Mammary microvascular endothelial cell (primary cell): ENCODE measurements around the gene OR51E2. TPM values are rescaled to one million over a fixed set of nuclear protein-coding genes. Genes with fewer than 3 reads are reported as not detected.

Source experiments
- total RNA-seq: library from RNA; depleted of rRNA; stranded (reverse); fragments of >200 nt; gene quantifications from 2 replicates; pipeline ENCODE4 v1.2.3, GENCODE V29; 2015

OR51E2 gene, protein sequence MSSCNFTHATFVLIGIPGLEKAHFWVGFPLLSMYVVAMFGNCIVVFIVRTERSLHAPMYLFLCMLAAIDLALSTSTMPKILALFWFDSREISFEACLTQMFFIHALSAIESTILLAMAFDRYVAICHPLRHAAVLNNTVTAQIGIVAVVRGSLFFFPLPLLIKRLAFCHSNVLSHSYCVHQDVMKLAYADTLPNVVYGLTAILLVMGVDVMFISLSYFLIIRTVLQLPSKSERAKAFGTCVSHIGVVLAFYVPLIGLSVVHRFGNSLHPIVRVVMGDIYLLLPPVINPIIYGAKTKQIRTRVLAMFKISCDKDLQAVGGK
- not detected in 2 replicates for total RNA-seq

DNA sequence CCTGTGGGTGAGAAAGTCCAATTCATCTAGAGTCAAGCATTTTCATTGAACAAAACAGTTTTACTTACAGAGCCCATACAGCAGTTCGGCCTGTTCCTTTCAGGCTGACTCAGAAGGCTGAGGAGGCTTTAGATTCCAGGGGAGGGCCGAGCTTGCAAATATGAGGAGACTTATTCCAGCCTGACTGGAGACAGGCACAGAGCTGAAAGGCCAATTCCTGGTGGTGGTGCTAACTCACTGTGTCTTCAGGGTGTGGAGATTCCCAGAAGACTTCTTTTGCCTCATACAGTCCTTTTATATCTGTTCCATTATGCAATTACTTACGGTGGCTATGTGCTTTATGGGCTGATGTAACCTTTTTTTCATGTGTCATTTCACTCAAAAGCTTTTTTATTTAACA is at the start of gene OR51E2:
OR51E2 (minus strand) TSS at position 269 of the 400 bp plus-strand sequence. CDS start 15,142 bp downstream, outside the sequence.

DNA sequence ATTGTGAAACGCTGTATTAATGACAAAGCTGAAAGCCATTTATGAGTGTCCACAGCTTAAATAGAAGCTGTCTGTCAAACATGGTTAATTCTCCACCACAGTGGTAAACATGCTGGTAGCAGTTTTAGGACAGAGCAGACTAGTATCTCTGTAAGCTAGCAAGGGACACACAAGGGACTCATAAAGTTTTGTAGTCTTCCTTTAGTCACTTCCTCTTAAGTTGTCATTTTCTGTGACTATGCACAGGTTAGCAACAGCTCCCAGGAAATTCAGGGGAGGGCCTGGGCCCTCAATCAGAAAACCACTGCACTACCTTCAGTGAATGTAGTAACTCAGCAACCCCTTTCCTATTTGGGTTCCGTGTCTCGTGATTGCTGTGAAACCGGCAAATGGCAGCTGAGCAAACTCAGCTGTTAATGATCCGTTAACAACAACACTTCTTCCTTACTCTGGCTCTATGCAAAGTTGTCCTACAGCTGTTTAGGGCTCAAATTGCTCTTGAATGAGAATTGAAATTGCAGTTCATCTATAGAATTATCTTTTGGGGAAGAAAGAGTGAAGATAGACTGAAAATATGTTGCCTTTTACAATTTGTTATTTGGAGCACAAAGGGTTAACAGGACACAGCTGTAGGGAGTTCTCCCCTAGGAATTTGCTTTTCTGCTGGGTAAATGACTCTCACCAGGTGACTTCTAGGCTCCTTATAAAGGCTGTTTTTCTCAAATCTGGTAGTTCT is 6.6 kb upstream of the OR51E2 start, which contains the start of gene MMP26:
MMP26 (plus strand) TSS at position 731 of the 736 bp plus-strand sequence.

DNA sequence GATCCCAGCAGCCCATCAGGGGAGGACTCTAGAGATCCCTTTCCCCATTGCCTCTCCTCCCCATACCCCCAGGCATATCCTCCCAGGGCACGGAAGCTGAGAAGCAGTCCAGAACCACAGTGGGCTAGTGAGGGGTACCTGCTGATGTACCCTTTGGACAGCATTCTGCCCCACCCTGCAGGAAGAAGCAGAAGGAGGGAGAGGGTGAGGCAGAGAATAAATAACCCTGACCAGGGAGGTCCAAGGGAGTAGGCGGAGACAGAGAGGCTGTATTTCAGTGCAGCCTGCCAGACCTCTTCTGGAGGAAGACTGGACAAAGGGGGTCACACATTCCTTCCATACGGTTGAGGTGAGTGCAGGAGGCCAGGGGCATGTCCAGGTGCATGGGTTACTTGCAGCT is 54.0 kb downstream of the OR51E2 start, which contains the start of gene OR51E1:
OR51E1 (plus strand) TSS at position 301 of the 400 bp plus-strand sequence. CDS start 8,545 bp downstream, outside the sequence.

DNA sequence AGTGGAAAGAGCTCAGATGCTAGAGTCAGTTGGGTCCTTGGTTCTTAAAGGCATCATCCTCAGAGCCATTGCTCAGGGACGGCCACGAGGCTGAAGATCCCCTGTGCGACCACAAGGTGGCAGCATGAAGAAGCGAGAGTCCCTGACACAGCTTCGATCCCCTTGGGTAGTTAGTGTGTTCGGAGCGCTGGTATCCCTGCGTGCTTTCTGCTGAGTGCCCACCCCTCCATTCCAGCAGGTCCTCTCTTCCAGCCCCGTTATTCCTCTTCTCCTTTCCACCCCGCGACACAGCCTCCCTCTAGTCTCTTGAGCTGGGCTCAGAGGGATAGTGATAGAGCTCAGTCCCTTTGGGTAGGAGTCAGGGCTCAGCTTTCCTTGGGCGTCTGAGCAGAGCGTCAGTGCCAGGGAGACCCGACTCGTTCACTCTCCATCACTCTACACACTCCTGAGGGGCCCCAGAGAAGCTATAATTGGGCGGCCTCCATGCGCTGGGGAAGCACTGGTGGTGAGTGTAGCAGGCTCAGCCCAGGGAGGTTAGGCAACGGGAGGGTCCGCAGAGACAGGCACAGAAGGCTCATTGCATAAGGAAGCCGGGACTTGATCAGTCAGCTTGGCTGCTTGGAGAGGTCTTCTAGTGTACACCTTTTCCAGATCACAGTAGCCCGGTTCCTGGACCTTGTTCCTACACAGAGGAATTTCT is 60.5 kb downstream of the OR51E2 start, which contains the start of gene OR51D1:
OR51D1 (plus strand) TSS at position 516 of the 700 bp plus-strand sequence. CDS start 2,314 bp downstream, outside the sequence.

Other genes starting within 250 kb of the OR51E2 start
- not detected in 2 replicates for gene OR52K2, start 248.6 kb downstream of the OR51E2 start, total RNA-seq
- gene OR52K1, start 215.2 kb downstream of the OR51E2 start, total RNA-seq: not detected in 2 replicates
- gene OR52M1, start 152.7 kb downstream of the OR51E2 start, total RNA-seq: not detected in 2 replicates
- not detected in 2 replicates for gene OR52I2, start 116.1 kb downstream of the OR51E2 start, total RNA-seq
- not detected in 2 replicates for gene OR52I1, start 103.8 kb downstream of the OR51E2 start, total RNA-seq
- 7.4 and 12.7 TPM in 2 replicates for gene TRIM68, start 89.6 kb downstream of the OR51E2 start, total RNA-seq
- not detected in 2 replicates for gene OR51D1, start 60.4 kb downstream of the OR51E2 start, total RNA-seq
- gene OR51E1, start 53.9 kb downstream of the OR51E2 start, total RNA-seq: not detected in 2 replicates
- gene MMP26, start 6.9 kb upstream of the OR51E2 start, total RNA-seq: not detected in 2 replicates
- not detected in 2 replicates for gene OR51F1, start 72.1 kb upstream of the OR51E2 start, total RNA-seq
- gene OR52R1, start 106.5 kb upstream of the OR51E2 start, total RNA-seq: not detected in 2 replicates
- gene OR51F2, start 123.5 kb upstream of the OR51E2 start, total RNA-seq: not detected in 2 replicates
- not detected in 2 replicates for gene OR51S1, start 151.4 kb upstream of the OR51E2 start, total RNA-seq
- gene OR51T1, start 184.0 kb upstream of the OR51E2 start, total RNA-seq: not detected in 2 replicates
- gene OR51A7, start 205.9 kb upstream of the OR51E2 start, total RNA-seq: not detected in 2 replicates
- gene OR51G2, start 221.5 kb upstream of the OR51E2 start, total RNA-seq: not detected in 2 replicates
- gene OR51G1, start 226.5 kb upstream of the OR51E2 start, total RNA-seq: not detected in 2 replicates
- gene OR51A4, start 249.8 kb upstream of the OR51E2 start, total RNA-seq: not detected in 2 replicates